DOHH2 (cell line): ENCODE measurements around the gene VKORC1.

ENCODE experiments used
- H3F3A ChIP-seq: fragments of 200-600 bp; sonication (generic), shearing (Covaris generic); 2 replicates; pipeline ENCODE4 v1.6.0; 2016; ENCODE audit warnings: antibody characterized with exemption, mild to moderate bottlenecking; ENCODE audit not compliant: control insufficient read depth, insufficient read depth
- H3K27ac ChIP-seq: fragments of 200-600 bp; sonication (generic); 2 replicates; pipeline ENCODE4 v1.5.1; 2014; ENCODE audit warnings: low read depth, mild to moderate bottlenecking, low read length, moderate library complexity
- H3K27me3 ChIP-seq: fragments of 200-600 bp; sonication (generic); 2 replicates; pipeline ENCODE4 v1.6.1; 2014; ENCODE audit warnings: mild to moderate bottlenecking, low read length, mixed read lengths; ENCODE audit not compliant: control insufficient read depth
- H3K36me3 ChIP-seq: fragments of 200-600 bp; sonication (generic); 2 replicates; pipeline ENCODE4 v1.6.1; 2014; ENCODE audit warnings: mild to moderate bottlenecking, low read length, moderate library complexity, mixed read lengths; ENCODE audit not compliant: control insufficient read depth
- H3K4me1 ChIP-seq: fragments of 200-600 bp; sonication (generic); 2 replicates; pipeline ENCODE4 v1.6.1; 2014; ENCODE audit warnings: mild to moderate bottlenecking, low read length, mixed read lengths; ENCODE audit not compliant: control insufficient read depth
- H3K4me2 ChIP-seq: fragments of 200-600 bp; sonication (generic); 2 replicates; pipeline ENCODE4 v1.6.0; 2014; ENCODE audit warnings: mild to moderate bottlenecking, low read length, moderate library complexity
- H3K4me3 ChIP-seq: fragments of 200-600 bp; sonication (generic); 2 replicates; pipeline ENCODE4 v1.5.1; 2014; ENCODE audit warnings: mild to moderate bottlenecking, low read length, mixed read lengths
- H3K79me2 ChIP-seq: fragments of 200-600 bp; sonication (generic); 2 replicates; pipeline ENCODE4 v1.6.1; 2014; ENCODE audit warnings: mild to moderate bottlenecking, low read length, mixed read lengths; ENCODE audit not compliant: control insufficient read depth
- H3K9me2 ChIP-seq: fragments of 200-600 bp; sonication (generic); replicated peaks from 2 replicates; pipeline ENCODE4 v1.6.1; 2014; ENCODE audit warnings: mild to moderate bottlenecking, low read length, mixed read lengths; ENCODE audit not compliant: control insufficient read depth
- H3K9me3 ChIP-seq: fragments of 200-600 bp; sonication (generic); 2 replicates; pipeline ENCODE4 v1.6.1; 2014; ENCODE audit warnings: antibody characterized with exemption, low read length, mixed read lengths; ENCODE audit not compliant: control insufficient read depth, insufficient read depth
- H4K20me1 ChIP-seq: fragments of 200-600 bp; sonication (generic); 2 replicates; pipeline ENCODE4 v1.6.0; 2014; ENCODE audit warnings: low read depth, mild to moderate bottlenecking, antibody characterized with exemption, low read length, moderate library complexity; ENCODE audit not compliant: control insufficient read depth, insufficient read depth
- CTCF ChIP-seq: fragments of 200-600 bp; sonication (generic); IDR thresholded peaks from one replicate; pipeline ENCODE4 v1.5.1; 2014; ENCODE audit warnings: antibody characterized with exemption, mild to moderate bottlenecking, low read depth, low read length; ENCODE audit not compliant: poor library complexity, severe bottlenecking
- EZH2phosphoT487 ChIP-seq: fragments of 200-600 bp; sonication (generic); IDR thresholded peaks from 2 replicates; pipeline ENCODE4 v1.6.1; 2017; ENCODE audit warnings: borderline replicate concordance, mild to moderate bottlenecking, antibody characterized with exemption, low read length, moderate library complexity, mixed read lengths

Gene VKORC1

GRCh38 chr16:31064882-31065461, 29.6 kb downstream of the VKORC1 start:
- no peaks in the 10 kb centered on the region for H4K20me1 ChIP-seq
- no peaks in the 10 kb centered on the region for H3K9me3 ChIP-seq
- no peak overlapping the region for H3K4me2 ChIP-seq
- peaks cover 43% of the 10 kb centered on the region for H3K79me2 ChIP-seq
- no peak overlapping the region for H3K4me3 ChIP-seq
- H3K27me3 ChIP-seq = no peaks in the 10 kb centered on the region
- no peaks in the 10 kb centered on the region for H3K9me2 ChIP-seq
- H3F3A ChIP-seq = no peaks in the 10 kb centered on the region
- H3K27ac ChIP-seq = no peak overlapping the region
- H3K4me1 ChIP-seq = no peaks in the 10 kb centered on the region
- peaks cover 27% of the 10 kb centered on the region for H3K36me3 ChIP-seq
- TF ChIP-seq EZH2phosphoT487 (no peak), CTCF (no peak)

- TF ChIP-seq EZH2phosphoT487 (no peak), CTCF (no peak)
- no peak overlapping the region for H3K4me2 ChIP-seq
Observed at GRCh38 chr16:31063843-31064611, 30.6 kb downstream of the VKORC1 start.

GRCh38 chr16:31063495-31063842, 31.1 kb downstream of the VKORC1 start:
- H3K4me2 ChIP-seq = no peak overlapping the region
- peaks cover 34% of the 10 kb centered on the region for H3K79me2 ChIP-seq
- H3K27me3 ChIP-seq = no peaks in the 10 kb centered on the region
- no peaks in the 10 kb centered on the region for H3K4me1 ChIP-seq
- H3K9me2 ChIP-seq = no peaks in the 10 kb centered on the region
- no peaks in the 10 kb centered on the region for H3K9me3 ChIP-seq
- H3K27ac ChIP-seq = no peak overlapping the region
- H4K20me1 ChIP-seq = no peaks in the 10 kb centered on the region
- H3K36me3 ChIP-seq = peaks cover 30% of the 10 kb centered on the region
- H3F3A ChIP-seq = no peaks in the 10 kb centered on the region
- no peak overlapping the region for H3K4me3 ChIP-seq
- TF ChIP-seq EZH2phosphoT487 = no peak
- no peak for TF ChIP-seq CTCF

More at GRCh38 chr16:31063843-31064611, 30.6 kb downstream of the VKORC1 start:
- Histone ChIP-seq H3F3A (no peaks in the 10 kb centered on the region), H3K4me3 (no peak overlapping the region), H3K27me3 (no peaks in the 10 kb centered on the region), H3K36me3 (peaks cover 30% of the 10 kb centered on the region), H3K9me3 (no peaks in the 10 kb centered on the region), H3K27ac (no peak overlapping the region), H3K4me1 (no peaks in the 10 kb centered on the region), H3K79me2 (peaks cover 39% of the 10 kb centered on the region), H3K9me2 (no peaks in the 10 kb centered on the region), H4K20me1 (no peaks in the 10 kb centered on the region)
